Measurements from ENCODE around the gene EVPL.
A peak's percentile ranks its signal among the peaks of the same experiment; 100 is the strongest.

The EVPL gene

DNA sequence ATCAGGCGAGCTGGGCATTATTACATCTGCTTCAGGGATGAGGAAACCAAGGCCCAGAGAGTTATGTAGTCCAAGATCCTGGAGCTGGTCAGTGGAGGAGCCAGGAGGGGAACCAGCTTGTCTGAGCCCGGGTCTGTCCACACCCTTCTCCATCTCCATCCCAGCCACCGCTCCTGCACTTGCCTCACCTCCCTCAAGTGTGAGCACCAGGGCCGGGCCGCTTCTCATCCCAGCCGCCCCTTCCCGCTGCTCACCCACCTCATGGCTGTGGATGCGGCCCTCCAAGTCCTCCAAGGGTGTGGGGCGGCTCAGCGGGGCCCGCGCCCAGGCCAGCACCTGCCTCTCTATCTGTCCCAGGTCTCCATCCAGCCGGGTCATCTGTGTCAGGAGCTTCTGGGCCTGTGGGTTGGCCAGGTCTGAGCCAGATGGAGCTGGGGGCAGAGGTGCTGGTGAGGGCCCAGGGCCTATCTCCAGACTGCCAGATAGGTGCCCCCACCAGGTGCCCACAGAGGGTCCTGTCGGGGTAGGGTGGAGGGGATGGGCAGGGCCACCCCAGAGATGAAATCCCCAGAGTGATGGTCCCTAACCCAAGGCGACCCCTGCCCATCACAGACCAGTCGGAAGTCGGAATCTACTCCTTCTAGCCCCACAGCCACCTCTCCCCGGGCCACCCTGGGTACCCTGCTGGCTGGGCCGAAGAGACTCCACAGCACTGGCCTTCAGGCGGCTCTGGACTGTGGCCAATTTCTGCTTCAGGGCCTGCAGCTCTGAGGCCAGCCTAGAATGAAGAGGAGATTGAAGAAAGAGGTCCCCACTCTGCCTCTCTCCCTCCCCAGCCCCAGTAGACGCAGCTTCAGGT is 9.4 kb downstream of the EVPL start:
- DNase-seq (ENCODE audit: low read depth), result no peak

- no peak for DNase-seq (ENCODE audit: low read depth)
Measured at GRCh38 chr17:76014925-76015261, 12.2 kb downstream of the EVPL start.

DNA sequence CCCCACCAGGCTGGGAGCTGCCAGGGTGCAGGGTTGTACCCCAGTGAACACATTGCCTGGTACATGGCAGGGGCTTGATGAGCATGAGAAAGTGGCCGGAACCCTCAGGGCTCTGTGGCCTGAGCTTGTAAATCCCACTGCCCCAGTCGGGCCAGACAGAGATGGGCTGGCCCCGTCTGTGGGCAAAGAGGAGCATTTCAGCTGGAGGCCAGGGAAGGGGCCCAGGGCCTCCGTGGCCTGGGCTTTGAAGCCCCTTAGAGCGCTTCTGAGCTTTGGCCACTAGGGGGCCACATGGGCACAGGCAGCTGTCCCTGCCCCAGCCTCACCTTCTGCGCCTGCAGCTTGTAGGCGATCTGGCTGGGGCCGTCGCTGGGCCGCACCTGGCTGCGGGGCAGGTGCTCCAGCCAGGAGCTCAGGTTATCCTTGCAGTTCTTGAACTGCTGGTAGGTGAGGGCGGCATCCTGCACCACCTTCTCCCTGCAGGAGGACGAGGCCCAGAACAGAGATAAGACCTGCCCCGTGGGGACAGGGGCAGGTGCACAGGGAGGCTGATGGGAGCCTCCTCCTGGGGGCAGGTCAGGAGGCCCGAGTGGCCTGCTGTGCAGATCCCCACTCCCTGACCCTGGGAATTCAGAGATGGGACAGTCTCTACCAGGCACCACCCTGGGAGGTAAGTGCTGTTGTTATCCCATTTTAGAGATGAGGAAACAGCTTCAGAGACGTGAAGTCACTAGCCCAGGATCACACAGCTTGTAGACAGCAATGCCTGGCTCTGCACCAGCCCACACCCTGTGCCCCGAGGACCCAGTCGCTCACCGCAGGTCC is 12.8 kb downstream of the EVPL start:
- peak; percentile 63 for DNase-seq (ENCODE audit: low read depth)

DNA sequence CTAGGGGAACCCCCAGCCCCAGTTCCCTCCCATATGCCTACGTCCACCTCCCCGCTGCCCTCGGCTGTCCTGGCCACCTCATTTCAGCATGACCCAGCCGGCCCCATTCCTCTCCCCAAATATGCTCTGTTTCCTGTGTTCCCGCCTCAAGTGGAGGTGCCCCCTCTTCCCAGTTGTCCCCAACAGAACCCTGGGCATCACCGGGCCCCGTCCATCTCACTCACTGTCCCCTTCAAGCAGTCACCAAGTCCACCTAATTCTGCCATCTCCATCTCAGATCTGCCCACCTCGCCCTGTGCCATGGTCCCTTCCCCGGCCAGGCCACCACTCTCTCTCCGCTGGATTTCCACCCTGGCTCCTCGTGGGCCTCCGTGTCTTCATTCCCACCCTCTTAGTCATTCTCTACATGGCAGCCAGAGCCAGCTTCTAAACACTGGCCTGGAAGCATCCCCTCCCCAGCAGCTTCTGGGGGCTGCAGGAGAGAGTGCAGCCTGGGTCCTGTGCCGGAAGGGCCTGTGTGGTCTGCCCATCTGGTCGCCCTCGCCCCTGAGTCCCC is 13.7 kb downstream of the EVPL start:
- no peak for DNase-seq (ENCODE audit: low read depth)

GRCh38 chr17:76011951-76012350 is 15.2 kb downstream of the EVPL start:
- no peak for DNase-seq (ENCODE audit: low read depth)

DNA sequence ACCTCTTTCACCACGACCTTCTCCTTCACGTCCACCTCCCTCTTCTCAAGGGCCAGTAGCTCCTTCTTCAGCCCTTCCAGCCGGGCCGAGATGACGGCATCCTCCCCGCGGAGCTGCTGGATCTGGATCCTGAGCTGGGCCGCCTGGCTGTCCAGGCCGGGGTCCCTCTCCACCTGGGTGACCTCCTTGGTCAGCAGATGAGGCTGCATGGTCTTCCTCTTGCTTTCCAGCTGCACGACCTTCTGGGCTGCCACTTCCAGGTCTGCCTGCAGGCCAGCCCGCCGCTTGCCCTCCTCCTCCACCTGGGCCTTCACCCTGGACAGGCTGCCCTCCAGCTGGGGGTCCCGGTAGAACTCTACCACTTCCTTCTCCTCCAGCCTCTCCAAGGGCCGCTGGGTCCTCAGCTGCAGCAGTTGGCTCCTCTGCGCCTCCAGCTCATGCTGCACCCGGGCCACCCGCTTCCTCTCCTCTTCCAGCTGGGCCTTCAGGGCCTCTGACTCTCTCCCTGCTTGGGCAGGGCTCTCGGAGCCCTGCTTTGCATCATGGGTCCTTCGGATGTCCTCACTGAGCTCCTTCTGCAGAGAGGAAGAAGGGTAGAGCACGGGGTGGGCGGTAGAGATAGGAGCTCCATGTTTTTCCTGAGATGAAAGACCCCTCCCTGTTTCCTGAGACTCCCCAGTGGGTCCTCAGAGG is 17.0 kb downstream of the EVPL start:
- no peak for DNase-seq (ENCODE audit: low read depth)

- DNase-seq (ENCODE audit: low read depth), result no peak
Measured at GRCh38 chr17:76009447-76009846, 17.7 kb downstream of the EVPL start.

GRCh38 chr17:76008630-76009425 is 18.3 kb downstream of the EVPL start:
- DNase-seq (ENCODE audit: low read depth), result no peak

DNA sequence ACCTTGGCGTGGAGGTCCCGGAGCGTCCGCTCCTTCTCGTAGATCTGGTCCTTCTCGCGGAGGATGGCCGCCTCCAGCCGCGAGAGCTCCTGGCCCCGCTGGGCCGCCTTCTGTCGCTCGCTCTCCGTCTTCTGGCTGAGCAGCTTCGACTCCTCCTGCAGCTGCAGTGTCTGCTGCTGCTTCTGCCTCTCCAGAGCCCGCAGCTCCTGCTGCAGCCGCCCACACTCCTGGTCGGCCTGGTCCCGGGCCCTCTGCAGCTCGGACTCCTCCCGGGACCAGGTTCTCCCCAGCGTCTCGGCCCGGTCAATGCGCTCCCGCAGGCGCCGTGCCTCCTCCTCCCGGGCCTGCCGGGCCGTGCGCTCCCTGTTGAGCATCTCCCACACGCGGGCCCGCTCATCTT is 18.9 kb downstream of the EVPL start:
- no peak for DNase-seq (ENCODE audit: low read depth)

DNA sequence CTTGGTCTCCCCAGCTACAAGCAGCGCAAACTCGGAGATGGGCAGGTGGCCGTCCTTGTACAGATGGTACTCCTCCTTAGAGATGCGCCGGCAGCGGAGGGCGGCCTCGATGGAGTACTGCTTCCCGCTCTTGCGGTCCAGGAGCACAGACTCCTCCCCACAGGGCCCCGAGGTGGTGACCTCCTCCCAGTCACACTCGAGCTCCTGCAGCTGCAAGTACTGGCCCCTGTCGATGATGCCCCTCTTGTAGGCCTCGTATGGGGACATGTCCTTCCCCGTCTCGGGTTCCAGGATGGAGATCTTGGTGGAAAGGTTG is 19.3 kb downstream of the EVPL start:
- no peak for DNase-seq (ENCODE audit: low read depth)

GRCh38 chr17:76007131-76007849 is 19.8 kb downstream of the EVPL start:
- no peak for DNase-seq (ENCODE audit: low read depth)

- peak; percentile 66 for DNase-seq (ENCODE audit: low read depth)
Measured at GRCh38 chr17:76005263-76006149, 21.6 kb downstream of the EVPL start.

DNA sequence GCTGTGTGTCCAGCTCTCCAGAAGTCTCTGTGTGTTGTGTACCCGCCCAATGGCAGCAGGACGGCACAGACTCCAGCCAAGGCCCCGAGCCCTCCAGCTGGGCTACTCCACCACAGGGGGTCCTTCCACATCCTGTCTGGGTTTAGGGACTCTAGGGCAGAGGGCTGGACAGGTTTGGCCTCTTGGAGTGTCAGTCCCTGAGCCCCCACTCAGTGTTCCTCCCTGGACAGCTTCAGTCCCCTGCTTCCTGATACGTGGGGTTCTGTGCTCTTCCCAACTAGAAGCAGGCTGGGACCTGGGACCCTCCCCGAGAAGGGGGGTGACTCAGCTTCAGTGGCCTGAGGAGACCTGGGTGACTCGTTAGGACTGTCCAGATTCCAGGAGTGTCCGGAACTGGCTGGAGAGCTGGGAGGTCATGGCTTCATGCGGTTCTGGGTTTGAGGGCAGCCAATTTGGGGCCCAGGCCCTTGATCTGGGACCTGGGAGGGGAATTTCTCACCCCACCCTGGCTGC is 22.3 kb downstream of the EVPL start:
- DNase-seq (ENCODE audit: low read depth), result no peak

DNA sequence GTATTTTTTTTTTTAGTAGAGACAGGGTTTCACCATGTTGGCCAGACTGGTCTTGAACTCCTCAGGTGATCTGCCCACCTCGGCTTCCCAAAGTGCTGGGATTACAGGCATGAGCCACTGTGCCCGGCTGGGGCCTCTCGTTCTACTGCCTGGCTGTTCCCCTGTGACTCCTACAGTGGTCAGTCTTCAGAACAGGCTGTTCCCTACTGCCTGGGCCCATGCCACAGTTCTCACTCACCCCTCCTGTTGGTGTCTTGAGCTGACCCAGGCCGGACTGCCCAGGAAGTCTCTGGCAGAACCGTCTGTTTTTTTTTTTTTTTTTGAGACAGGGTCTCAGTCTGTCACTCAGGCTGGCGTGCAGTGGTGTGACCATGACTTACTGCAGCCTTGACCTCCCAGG is 23.2 kb downstream of the EVPL start:
- DNase-seq (ENCODE audit: low read depth), result no peak

DNA sequence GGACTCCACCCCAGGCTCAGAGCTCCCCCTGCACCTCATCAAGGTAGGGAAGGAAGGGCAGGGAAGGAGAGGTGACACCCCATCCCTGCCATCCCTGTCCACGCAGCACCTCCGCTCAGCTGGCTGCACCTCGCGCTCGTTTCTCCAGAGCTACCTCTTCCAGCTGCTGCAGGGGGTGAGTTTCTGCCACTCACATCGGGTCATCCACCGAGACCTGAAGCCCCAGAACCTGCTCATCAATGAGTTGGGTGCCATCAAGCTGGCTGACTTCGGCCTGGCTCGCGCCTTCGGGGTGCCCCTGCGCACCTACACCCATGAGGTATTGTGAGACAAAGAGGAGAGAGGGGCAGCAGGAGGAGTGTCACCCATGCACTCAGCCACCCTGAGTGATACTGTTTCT is 25.0 kb downstream of the EVPL start:
- DNase-seq (ENCODE audit: low read depth), result no peak

GRCh38 chr17:76000755-76001521 is 26.2 kb downstream of the EVPL start, which contains the start of gene CDK3:
CDK3 (plus strand) TSS chr17:76000855; CDS start chr17:76001426, 571 bp downstream.
- DNase-seq (ENCODE audit: low read depth), result no peak

- DNase-seq (ENCODE audit: low read depth), result peak; percentile 27
Measured at GRCh38 chr17:76000016-76000754, 26.9 kb downstream of the EVPL start.

DNA sequence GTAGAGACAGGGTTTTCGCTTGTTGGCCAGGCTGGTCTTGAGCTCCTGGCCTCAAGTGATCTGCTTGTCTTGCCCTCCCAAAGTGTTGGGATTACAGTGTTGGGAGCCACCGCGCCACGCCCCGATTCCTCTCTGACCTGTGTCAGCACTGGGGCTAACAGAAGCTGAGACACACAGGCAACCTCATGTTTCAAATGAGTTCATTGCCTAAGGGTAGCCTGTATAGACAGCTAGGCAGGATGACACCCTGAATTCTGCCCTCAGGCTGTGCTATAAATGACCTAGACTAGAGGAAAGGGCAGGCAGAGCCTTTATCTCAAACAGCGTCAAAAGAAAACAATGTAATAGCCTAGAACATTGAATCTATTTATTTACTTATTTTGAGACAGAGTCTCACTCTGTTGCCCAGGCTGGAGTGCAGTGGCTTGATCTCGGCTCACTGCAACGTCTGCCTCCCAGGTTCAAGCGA is 28.7 kb downstream of the EVPL start:
- DNase-seq (ENCODE audit: low read depth), result no peak
